ENCODE measurements around the gene PLD1. TPM values are rescaled to one million over a fixed set of nuclear protein-coding genes. Genes with fewer than 3 reads are reported as not detected.
A peak's percentile ranks its signal among the peaks of the same experiment; 100 is the strongest.
"Not testable (repeated sequence)": the region's sequence is repeated elsewhere in the genome, so short reads cannot be mapped to it uniquely, and the experiment has no call there.

Gene PLD1
- total and polyA plus RNA-seq, 10 of the 15 experiments (the other 5 are each of a cell fraction or from before 2014, with no cell fraction given) = 2.9 to 108 (median 3.6) TPM

- TF ChIP-seq, protein P1, sequence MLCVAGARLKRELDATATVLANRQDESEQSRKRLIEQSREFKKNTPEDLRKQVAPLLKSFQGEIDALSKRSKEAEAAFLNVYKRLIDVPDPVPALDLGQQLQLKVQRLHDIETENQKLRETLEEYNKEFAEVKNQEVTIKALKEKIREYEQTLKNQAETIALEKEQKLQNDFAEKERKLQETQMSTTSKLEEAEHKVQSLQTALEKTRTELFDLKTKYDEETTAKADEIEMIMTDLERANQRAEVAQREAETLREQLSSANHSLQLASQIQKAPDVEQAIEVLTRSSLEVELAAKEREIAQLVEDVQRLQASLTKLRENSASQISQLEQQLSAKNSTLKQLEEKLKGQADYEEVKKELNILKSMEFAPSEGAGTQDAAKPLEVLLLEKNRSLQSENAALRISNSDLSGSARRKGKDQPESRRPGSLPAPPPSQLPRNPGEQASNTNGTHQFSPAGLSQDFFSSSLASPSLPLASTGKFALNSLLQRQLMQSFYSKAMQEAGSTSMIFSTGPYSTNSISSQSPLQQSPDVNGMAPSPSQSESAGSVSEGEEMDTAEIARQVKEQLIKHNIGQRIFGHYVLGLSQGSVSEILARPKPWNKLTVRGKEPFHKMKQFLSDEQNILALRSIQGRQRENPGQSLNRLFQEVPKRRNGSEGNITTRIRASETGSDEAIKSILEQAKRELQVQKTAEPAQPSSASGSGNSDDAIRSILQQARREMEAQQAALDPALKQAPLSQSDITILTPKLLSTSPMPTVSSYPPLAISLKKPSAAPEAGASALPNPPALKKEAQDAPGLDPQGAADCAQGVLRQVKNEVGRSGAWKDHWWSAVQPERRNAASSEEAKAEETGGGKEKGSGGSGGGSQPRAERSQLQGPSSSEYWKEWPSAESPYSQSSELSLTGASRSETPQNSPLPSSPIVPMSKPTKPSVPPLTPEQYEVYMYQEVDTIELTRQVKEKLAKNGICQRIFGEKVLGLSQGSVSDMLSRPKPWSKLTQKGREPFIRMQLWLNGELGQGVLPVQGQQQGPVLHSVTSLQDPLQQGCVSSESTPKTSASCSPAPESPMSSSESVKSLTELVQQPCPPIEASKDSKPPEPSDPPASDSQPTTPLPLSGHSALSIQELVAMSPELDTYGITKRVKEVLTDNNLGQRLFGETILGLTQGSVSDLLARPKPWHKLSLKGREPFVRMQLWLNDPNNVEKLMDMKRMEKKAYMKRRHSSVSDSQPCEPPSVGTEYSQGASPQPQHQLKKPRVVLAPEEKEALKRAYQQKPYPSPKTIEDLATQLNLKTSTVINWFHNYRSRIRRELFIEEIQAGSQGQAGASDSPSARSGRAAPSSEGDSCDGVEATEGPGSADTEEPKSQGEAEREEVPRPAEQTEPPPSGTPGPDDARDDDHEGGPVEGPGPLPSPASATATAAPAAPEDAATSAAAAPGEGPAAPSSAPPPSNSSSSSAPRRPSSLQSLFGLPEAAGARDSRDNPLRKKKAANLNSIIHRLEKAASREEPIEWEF (IDR thresholded peaks at IDR 0.05; ENCODE audit: insufficient replicate concordance, low read depth, low read length) = no peak
- TF ChIP-seq ZZZ3 (IDR thresholded peaks at IDR 0.05; ENCODE audit: control insufficient read depth, insufficient read length, low read depth) (no peak), ZNF24 (IDR thresholded peaks at IDR 0.05) (no peak), RUNX3 (IDR thresholded peaks at IDR 0.05; ENCODE audit: low read length) (no peak), BCL3 (IDR thresholded peaks at IDR 0.05; ENCODE audit: borderline replicate concordance, insufficient read depth, low read depth, low read length, poor library complexity, severe bottlenecking) (no peak), ZNF384 (IDR thresholded peaks at IDR 0.05; ENCODE audit: borderline replicate concordance, low read depth, low read length) (no peak), ELK1 (IDR thresholded peaks at IDR 0.05; ENCODE audit: low read depth, low read length) (no peak)
- TF ChIP-seq, protein P2, sequence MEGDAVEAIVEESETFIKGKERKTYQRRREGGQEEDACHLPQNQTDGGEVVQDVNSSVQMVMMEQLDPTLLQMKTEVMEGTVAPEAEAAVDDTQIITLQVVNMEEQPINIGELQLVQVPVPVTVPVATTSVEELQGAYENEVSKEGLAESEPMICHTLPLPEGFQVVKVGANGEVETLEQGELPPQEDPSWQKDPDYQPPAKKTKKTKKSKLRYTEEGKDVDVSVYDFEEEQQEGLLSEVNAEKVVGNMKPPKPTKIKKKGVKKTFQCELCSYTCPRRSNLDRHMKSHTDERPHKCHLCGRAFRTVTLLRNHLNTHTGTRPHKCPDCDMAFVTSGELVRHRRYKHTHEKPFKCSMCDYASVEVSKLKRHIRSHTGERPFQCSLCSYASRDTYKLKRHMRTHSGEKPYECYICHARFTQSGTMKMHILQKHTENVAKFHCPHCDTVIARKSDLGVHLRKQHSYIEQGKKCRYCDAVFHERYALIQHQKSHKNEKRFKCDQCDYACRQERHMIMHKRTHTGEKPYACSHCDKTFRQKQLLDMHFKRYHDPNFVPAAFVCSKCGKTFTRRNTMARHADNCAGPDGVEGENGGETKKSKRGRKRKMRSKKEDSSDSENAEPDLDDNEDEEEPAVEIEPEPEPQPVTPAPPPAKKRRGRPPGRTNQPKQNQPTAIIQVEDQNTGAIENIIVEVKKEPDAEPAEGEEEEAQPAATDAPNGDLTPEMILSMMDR (IDR thresholded peaks at IDR 0.05 in 2 of 3, conservative IDR thresholded peaks at IDR 0.05 in 1 of 3; ENCODE audit: control insufficient read depth in 2 of 3, extremely low read depth in 1 of 3, insufficient read depth in 1 of 3, low read depth in 3 of 3, low read length in 3 of 3) = no peak
These were observed 115.4 kb downstream of the PLD1 start (continued) for GRCh38 chr3:171694888-171695287.

DNA sequence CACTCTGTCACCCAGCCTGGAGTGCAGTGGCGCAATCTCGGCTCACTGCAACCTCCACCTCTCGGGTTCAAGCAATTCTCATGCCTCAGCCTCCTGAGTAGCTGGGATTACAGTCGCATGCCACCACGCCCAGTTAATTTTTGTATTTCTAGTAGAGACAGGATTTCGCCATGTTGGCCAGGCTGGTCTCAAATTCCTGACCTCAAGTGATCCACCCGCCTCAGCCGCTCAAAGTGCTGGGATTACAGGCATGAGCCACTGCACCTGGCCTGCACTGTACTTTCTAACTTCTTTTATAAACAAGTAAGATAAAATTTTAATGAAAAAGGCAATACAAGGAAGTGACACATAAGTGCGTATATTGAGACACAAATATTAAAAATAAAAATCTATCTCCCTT lies 117.7 kb downstream of the PLD1 start:
- BruUV-seq (replicated peaks); FAIRE-seq; H4K20me1 ChIP-seq (ENCODE audit: control insufficient read depth, insufficient read depth); intact Hi-C loops (cut with micrococcal nuclease; ENCODE audit: unreplicated experiment); H3K36me3 ChIP-seq (ENCODE audit: control insufficient read depth in 2 of 2, insufficient read depth in 2 of 2, low read length in 1 of 2); H3K27ac ChIP-seq (ENCODE audit: control insufficient read depth, insufficient read depth); H3K4me3 ChIP-seq; DNase-seq (ENCODE audit: low read depth, low spot score); H3K27me3 ChIP-seq (replicated peaks in 1 of 2; ENCODE audit: control insufficient read depth in 2 of 2, insufficient read depth in 2 of 2, low read length in 1 of 2); H2AFZ ChIP-seq (ENCODE audit: control insufficient read depth, low read depth, low read length); H3K79me2 ChIP-seq (ENCODE audit: control insufficient read depth, insufficient read depth, low read length); ATAC-seq; H3K9ac ChIP-seq (ENCODE audit: control insufficient read depth, insufficient read depth, low read length); in situ Hi-C loops (cut with MboI); H3K9me3 ChIP-seq (replicated peaks; ENCODE audit: control insufficient read depth, insufficient read depth, low read length); H3K4me1 ChIP-seq (ENCODE audit: control insufficient read depth, insufficient read depth, low read length); RAD21 ChIA-PET (ENCODE audit: unreplicated experiment): not testable (repeated sequence)
- CTCF ChIA-PET = interaction anchor here (2.8 kb wide), 1 partner anchor 137 kb away, joined by 13 read pairs; no protein-coding TSS in a partner anchor
- SMC1A ChIA-PET (ENCODE audit: uncharacterized antibody, unreplicated experiment) = interaction anchor here (1.1 to 1.3 kb wide), 3 partner anchors 12 to 17 kb away, joined by 3 to 4 read pairs (median 4); no protein-coding TSS in a partner anchor
- WGBS (ENCODE audit: insufficient coverage, insufficient replicate concordance, low lambda C conversion rate, missing lambda C conversion rate) = 66% methylated on average over 9 of the region's 9 CpGs
- peak overlapping the region; percentile 4; the same call in 1 of the 2 replicates for H3K4me2 ChIP-seq (ENCODE audit: control insufficient read depth, insufficient read depth)
- POLR2A ChIA-PET = interaction anchor here (1.8 kb wide), 1 partner anchor 79 kb away, joined by 7 read pairs; no protein-coding TSS in a partner anchor

Measured in GM12878 (cell line).